GM18519 (cell line): ENCODE measurements around the gene HCK.
"Not testable (repeated sequence)": the region's sequence is repeated elsewhere in the genome, so short reads cannot be mapped to it uniquely, and the experiment has no call there.

Experiments used
- ATAC-seq: cut with Tn5 transposase; IDR thresholded peaks from one replicate; pipeline ENCODE4 v1.9.1; 2021; ENCODE audit warnings: mild to moderate bottlenecking, moderate library complexity; ENCODE audit not compliant: unreplicated experiment, low FRiP score

HCK gene

GRCh38 chr20:32028647-32029372, 23.2 kb upstream of the HCK start:
- ATAC-seq = no peak

- no peak for ATAC-seq
These were observed 22.5 kb upstream of the HCK start for GRCh38 chr20:32029561-32029960.

GRCh38 chr20:32031007-32031958, 20.8 kb upstream of the HCK start:
- ATAC-seq = no peak

GRCh38 chr20:32033316-32033715, 18.7 kb upstream of the HCK start:
- no peak for ATAC-seq

GRCh38 chr20:32033721-32034120, 18.3 kb upstream of the HCK start:
- ATAC-seq = not testable (repeated sequence)

GRCh38 chr20:32034581-32035425, 17.2 kb upstream of the HCK start:
- no peak for ATAC-seq

- ATAC-seq = no peak
These were observed 16.6 kb upstream of the HCK start for GRCh38 chr20:32035426-32035779.

- ATAC-seq = no peak
These were observed 15.8 kb upstream of the HCK start for GRCh38 chr20:32036252-32036651.

- ATAC-seq = no peak
These were observed 15.1 kb upstream of the HCK start for GRCh38 chr20:32036716-32037485.

GRCh38 chr20:32037929-32038328, 14.1 kb upstream of the HCK start:
- ATAC-seq = no peak

- ATAC-seq = peak; percentile 44
These were observed 11.7 kb upstream of the HCK start for GRCh38 chr20:32040142-32040953.

- ATAC-seq = no peak
These were observed 6.0 kb upstream of the HCK start for GRCh38 chr20:32045999-32046398.

GRCh38 chr20:32050324-32050841, 1.7 kb upstream of the HCK start:
- no peak for ATAC-seq

- ATAC-seq = no peak
These were observed 1.0 kb upstream of the HCK start for GRCh38 chr20:32050851-32051556.

GRCh38 chr20:32051720-32052089, 337 bp upstream of the HCK start:
- ATAC-seq = no peak

- ATAC-seq = no peak
These were observed 828 bp downstream of the HCK start for GRCh38 chr20:32052778-32053362.

- ATAC-seq = no peak
These were observed 1.6 kb downstream of the HCK start for GRCh38 chr20:32053648-32054047.
